ENCODE results near the gene ELFN2.

GRCh38 chr22:37431366-37431765 lies 4.1 kb upstream of the ELFN2 start:
- TF ChIP-seq EZH2phosphoT487 (IDR thresholded peaks at IDR 0.05; ENCODE audit: insufficient read depth, low read depth) = no peak
- no peak for TF ChIP-seq EZH2 (IDR thresholded peaks at IDR 0.05; ENCODE audit: insufficient read depth, poor library complexity, severe bottlenecking)

All from GM23248 (cell line).